GM21529 (cell line): ENCODE data around the gene MYO7B.
A peak's percentile ranks its signal among the peaks of the same experiment; 100 is the strongest.

Experiments
- ATAC-seq: cut with Tn5 transposase; IDR thresholded peaks from one replicate; pipeline ENCODE4 v1.9.1; 2021; ENCODE audit not compliant: unreplicated experiment

MYO7B gene

GRCh38 chr2:127535422-127535901, at the start of gene MYO7B:
Gene MYO7B, plus strand, starts transcription at chr2:127535683. Its CDS starts 24,040 bp downstream, at chr2:127559723.
- no peak for ATAC-seq

GRCh38 chr2:127485694-127486071, 49.8 kb upstream of the MYO7B start:
- ATAC-seq, result no peak

- ATAC-seq, result no peak
These were observed 49.0 kb upstream of the MYO7B start for GRCh38 chr2:127486247-127487058.

GRCh38 chr2:127490283-127490682, 45.2 kb upstream of the MYO7B start:
- ATAC-seq, result no peak

- ATAC-seq, result no peak
These were observed 37.1 kb upstream of the MYO7B start for GRCh38 chr2:127498386-127498785.

- no peak for ATAC-seq
These were observed 32.0 kb upstream of the MYO7B start for GRCh38 chr2:127503491-127503890.

- ATAC-seq, result no peak
These were observed 30.7 kb upstream of the MYO7B start for GRCh38 chr2:127504552-127505430.

- no peak for ATAC-seq
These were observed 29.0 kb upstream of the MYO7B start for GRCh38 chr2:127506510-127506909.

GRCh38 chr2:127508023-127508630, 27.4 kb upstream of the MYO7B start:
- ATAC-seq, result no peak

GRCh38 chr2:127508631-127509034, 26.9 kb upstream of the MYO7B start:
- peak; percentile 45 for ATAC-seq

- no peak for ATAC-seq
These were observed 25.4 kb upstream of the MYO7B start for GRCh38 chr2:127510073-127510472.

- no peak for ATAC-seq
These were observed 24.3 kb upstream of the MYO7B start for GRCh38 chr2:127511090-127511695.

- no peak for ATAC-seq
These were observed 23.6 kb upstream of the MYO7B start for GRCh38 chr2:127511917-127512316.

- ATAC-seq, result no peak
These were observed 23.1 kb upstream of the MYO7B start for GRCh38 chr2:127512362-127512761.

- ATAC-seq, result no peak
These were observed 21.4 kb upstream of the MYO7B start for GRCh38 chr2:127514076-127514475.

GRCh38 chr2:127514485-127514884, 21.0 kb upstream of the MYO7B start:
- ATAC-seq, result no peak

- no peak for ATAC-seq
These were observed 20.0 kb upstream of the MYO7B start for GRCh38 chr2:127515383-127515915.

GRCh38 chr2:127516041-127516762, 19.3 kb upstream of the MYO7B start:
- ATAC-seq, result no peak

- ATAC-seq, result no peak
These were observed 18.0 kb upstream of the MYO7B start for GRCh38 chr2:127517465-127517864.

GRCh38 chr2:127520424-127520823, 15.1 kb upstream of the MYO7B start:
- no peak for ATAC-seq
